Stomach (tissue), 4 donors: ENCODE data around the gene TEX9.

Experiments
- POLR2A ChIP-seq, 4 donors: fragments of 450-650 bp; IDR thresholded peaks; one replicate each; pipeline ENCODE4 v1.6.1; 2016; ENCODE audit warnings: antibody characterized with exemption in 4 of 4, control low read depth in 2 of 4, mild to moderate bottlenecking in 1 of 4, moderate library complexity in 1 of 4
- TF ChIP-seq, protein P1 (sequence below), 7 experiments: fragments of 450-650 bp in 4 of 7; fragments of 200-600 bp in 3 of 7; sonication (generic) in 3 of 7; IDR thresholded peaks; one replicate each; pipeline ENCODE4 v1.5.1; 2016 to 2019; ENCODE audit warnings: antibody characterized with exemption in 7 of 7, control low read depth in 2 of 7, mild to moderate bottlenecking in 1 of 7

GRCh38 chr15:56440214-56440770 lies 75.1 kb downstream of the TEX9 start:
- TF ChIP-seq, protein P1, sequence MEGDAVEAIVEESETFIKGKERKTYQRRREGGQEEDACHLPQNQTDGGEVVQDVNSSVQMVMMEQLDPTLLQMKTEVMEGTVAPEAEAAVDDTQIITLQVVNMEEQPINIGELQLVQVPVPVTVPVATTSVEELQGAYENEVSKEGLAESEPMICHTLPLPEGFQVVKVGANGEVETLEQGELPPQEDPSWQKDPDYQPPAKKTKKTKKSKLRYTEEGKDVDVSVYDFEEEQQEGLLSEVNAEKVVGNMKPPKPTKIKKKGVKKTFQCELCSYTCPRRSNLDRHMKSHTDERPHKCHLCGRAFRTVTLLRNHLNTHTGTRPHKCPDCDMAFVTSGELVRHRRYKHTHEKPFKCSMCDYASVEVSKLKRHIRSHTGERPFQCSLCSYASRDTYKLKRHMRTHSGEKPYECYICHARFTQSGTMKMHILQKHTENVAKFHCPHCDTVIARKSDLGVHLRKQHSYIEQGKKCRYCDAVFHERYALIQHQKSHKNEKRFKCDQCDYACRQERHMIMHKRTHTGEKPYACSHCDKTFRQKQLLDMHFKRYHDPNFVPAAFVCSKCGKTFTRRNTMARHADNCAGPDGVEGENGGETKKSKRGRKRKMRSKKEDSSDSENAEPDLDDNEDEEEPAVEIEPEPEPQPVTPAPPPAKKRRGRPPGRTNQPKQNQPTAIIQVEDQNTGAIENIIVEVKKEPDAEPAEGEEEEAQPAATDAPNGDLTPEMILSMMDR (IDR thresholded peaks at IDR 0.05): no peak
- no peak for TF ChIP-seq POLR2A (IDR thresholded peaks at IDR 0.05)
